ENCODE results near the gene EPS15. TPM values are rescaled to one million over a fixed set of nuclear protein-coding genes. Genes with fewer than 3 reads are reported as not detected.

EPS15 gene
- total RNA-seq, 1 experiment from 2014 or later: 48.7 TPM

DNA sequence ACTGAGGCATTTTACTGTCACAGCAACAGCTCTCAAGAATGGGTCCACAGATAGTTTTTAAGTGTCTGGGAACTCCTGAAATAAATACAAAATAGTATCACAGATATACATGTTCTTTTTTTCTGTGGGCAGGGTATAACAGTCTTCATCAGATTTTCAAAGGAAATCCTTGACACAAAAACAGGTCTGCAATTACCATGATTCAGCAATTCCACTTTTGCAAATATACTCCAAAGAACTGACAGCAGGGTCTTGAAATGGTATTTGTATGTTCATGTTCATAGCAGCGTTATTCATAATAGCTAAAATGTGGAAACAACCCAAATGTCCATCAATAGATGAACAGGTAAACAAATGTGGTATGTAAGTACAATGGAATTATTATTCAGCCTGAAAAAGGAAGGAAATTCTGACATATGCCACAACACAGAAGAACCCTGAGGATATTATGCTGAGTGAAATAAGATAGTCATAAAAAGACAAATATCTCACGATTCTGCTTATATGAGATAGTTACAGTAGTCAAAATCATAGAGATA, 85.0 kb downstream of the EPS15 start:
- ChIA-PET POLR2A (interaction anchor here (1.0 kb wide), 1 partner anchor 11 kb away, joined by 3 read pairs; no protein-coding TSS in a partner anchor), CTCF (no interaction called here)
- no peak for DNase-seq (ENCODE audit: unreplicated experiment)
- no TSS peak for BruUV-seq (replicated peaks)
- Mint-ChIP-seq H3K36me3 (ENCODE audit: insufficient read depth, unreplicated experiment) (peaks cover 18% of the 10 kb centered on the region), H3K27me3 (ENCODE audit: insufficient read depth, unreplicated experiment) (no peaks in the 10 kb centered on the region), H3K4me1 (ENCODE audit: insufficient read depth, unreplicated experiment) (no peaks in the 10 kb centered on the region), H3K9me3 (ENCODE audit: unreplicated experiment) (no peaks in the 10 kb centered on the region), H3K27ac (ENCODE audit: low read depth, unreplicated experiment) (no peak overlapping the region), H3K4me3 (ENCODE audit: unreplicated experiment) (no peak overlapping the region)
- intact Hi-C loops (cut with micrococcal nuclease): no loop called here
- TF ChIP-seq CTCF (IDR thresholded peaks at IDR 0.05; ENCODE audit: unreplicated experiment): no peak

DNA sequence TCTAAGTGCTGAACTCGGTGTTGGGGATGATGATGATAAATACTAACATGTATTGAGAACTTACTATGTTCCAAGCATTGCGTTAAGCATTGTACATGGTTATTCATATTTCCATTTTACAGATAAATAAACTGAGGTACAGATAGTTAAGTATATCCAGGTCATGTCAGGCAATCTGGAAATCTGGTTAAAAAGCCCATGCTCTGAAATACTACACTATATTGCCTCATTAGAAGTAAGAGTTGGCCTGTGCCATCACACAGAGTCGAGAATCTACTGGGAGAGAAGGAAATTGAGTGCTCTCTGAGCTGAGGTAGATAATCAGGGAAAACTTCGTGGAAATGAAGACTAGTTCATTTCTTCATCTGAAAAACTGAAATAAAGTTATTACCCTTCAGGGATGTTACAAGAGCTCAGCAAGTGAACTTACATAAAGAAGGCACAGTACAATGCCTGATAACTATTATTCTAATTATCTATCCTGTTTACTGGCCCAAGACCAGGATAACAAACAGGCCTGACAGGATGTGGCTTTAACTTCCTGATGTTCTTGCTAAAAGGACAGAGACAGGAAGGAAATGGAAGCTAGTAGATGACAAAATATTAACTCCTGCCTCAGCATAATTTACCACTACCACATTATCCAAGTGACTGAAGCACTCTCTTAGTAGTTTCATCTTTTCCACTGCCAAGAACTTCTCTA, 85.6 kb downstream of the EPS15 start:
- BruUV-seq (replicated peaks): no TSS peak
- no peak for DNase-seq (ENCODE audit: unreplicated experiment)
- no peak overlapping the region for H3K4me3 Mint-ChIP-seq (ENCODE audit: unreplicated experiment)
- peaks cover 19% of the 10 kb centered on the region for H3K36me3 Mint-ChIP-seq (ENCODE audit: insufficient read depth, unreplicated experiment)
- intact Hi-C loops (cut with micrococcal nuclease): no loop called here
- ChIA-PET CTCF (interaction anchor here (1.0 kb wide), 1 partner anchor 10 kb away, joined by 3 read pairs; no protein-coding TSS in a partner anchor), POLR2A (interaction anchor here (0.6 to 1.3 kb wide), 3 partner anchors 11 to 286 kb away, joined by 3 read pairs; no protein-coding TSS in a partner anchor)
- no peaks in the 10 kb centered on the region for H3K4me1 Mint-ChIP-seq (ENCODE audit: insufficient read depth, unreplicated experiment)
- H3K9me3 Mint-ChIP-seq (ENCODE audit: unreplicated experiment): no peaks in the 10 kb centered on the region
- no peak for TF ChIP-seq CTCF (IDR thresholded peaks at IDR 0.05; ENCODE audit: unreplicated experiment)
- H3K27ac Mint-ChIP-seq (ENCODE audit: low read depth, unreplicated experiment): no peak overlapping the region
- H3K27me3 Mint-ChIP-seq (ENCODE audit: insufficient read depth, unreplicated experiment): no peaks in the 10 kb centered on the region

DNA sequence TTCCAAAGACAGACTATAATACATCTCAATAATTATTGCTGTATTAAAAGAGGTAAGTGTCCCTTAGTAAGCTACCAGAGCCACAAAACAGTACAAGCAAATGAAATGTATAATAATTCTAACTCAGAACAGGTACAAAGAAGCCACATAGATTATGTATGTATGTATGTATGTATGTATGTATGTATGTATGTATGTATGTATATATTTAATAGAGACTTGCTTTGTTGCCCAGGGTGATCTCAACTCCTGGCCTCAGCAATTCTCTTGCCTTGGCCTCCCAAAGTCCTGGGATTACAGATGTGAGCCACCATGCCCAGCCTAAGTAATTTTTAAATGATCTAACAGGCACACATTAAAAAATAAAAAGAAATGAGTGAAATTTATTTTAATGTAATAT, 86.9 kb downstream of the EPS15 start:
- POLR2A ChIA-PET: interaction anchor here (1.3 kb wide), 1 partner anchor 15 kb away, joined by 3 read pairs; no protein-coding TSS in a partner anchor
- Mint-ChIP-seq H3K27me3 (ENCODE audit: insufficient read depth, unreplicated experiment) (no peaks in the 10 kb centered on the region), H3K36me3 (ENCODE audit: insufficient read depth, unreplicated experiment) (peaks cover 27% of the 10 kb centered on the region), H3K9me3 (ENCODE audit: unreplicated experiment) (no peaks in the 10 kb centered on the region), H3K4me1 (ENCODE audit: insufficient read depth, unreplicated experiment) (no peaks in the 10 kb centered on the region), H3K27ac (ENCODE audit: low read depth, unreplicated experiment) (no peak overlapping the region), H3K4me3 (ENCODE audit: unreplicated experiment) (no peak overlapping the region)
- CTCF ChIA-PET: interaction anchor here (1.0 kb wide), 1 partner anchor 9 kb away, joined by 3 read pairs; no protein-coding TSS in a partner anchor
- no peak for TF ChIP-seq CTCF (IDR thresholded peaks at IDR 0.05; ENCODE audit: unreplicated experiment)
- intact Hi-C loops (cut with micrococcal nuclease): no loop called here
- DNase-seq (ENCODE audit: unreplicated experiment): no peak
- no TSS peak for BruUV-seq (replicated peaks)

DNA sequence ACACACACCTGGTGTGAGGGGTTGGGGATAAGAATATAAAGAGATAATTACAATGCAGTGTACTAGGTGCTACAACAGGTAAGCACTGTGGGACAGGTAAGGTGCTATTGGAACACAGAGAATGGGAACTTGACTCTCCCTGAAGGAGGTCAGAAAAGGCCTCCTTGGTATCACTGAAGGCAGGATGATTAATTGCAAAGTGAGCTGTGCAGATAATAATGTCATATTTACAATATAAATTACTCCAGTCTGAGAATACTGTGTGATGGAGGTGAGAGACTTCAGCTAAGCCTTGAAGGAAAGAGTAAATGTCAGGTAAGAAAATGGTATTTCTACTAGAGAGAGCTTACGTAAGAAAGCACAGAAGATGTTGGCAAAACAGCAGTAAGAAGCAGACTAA, 91.6 kb downstream of the EPS15 start:
- H3K4me3 Mint-ChIP-seq (ENCODE audit: unreplicated experiment): no peak overlapping the region
- no TSS peak for BruUV-seq (replicated peaks)
- H3K9me3 Mint-ChIP-seq (ENCODE audit: unreplicated experiment): no peaks in the 10 kb centered on the region
- intact Hi-C loops (cut with micrococcal nuclease): no loop called here
- H3K4me1 Mint-ChIP-seq (ENCODE audit: insufficient read depth, unreplicated experiment): no peaks in the 10 kb centered on the region
- TF ChIP-seq CTCF (IDR thresholded peaks at IDR 0.05; ENCODE audit: unreplicated experiment): no peak
- CTCF ChIA-PET: no interaction called here
- H3K36me3 Mint-ChIP-seq (ENCODE audit: insufficient read depth, unreplicated experiment): peaks cover 32% of the 10 kb centered on the region
- POLR2A ChIA-PET: interaction anchor here (0.6 to 0.9 kb wide), 2 partner anchors 21 to 88 kb away, joined by 3 read pairs; no protein-coding TSS in a partner anchor
- no peaks in the 10 kb centered on the region for H3K27me3 Mint-ChIP-seq (ENCODE audit: insufficient read depth, unreplicated experiment)
- H3K27ac Mint-ChIP-seq (ENCODE audit: low read depth, unreplicated experiment): no peak overlapping the region
- DNase-seq (ENCODE audit: unreplicated experiment): no peak

Data from MCF 10A (cell line).